Muscle layer of colon (tissue), 2 donors: ENCODE measurements around the gene NSMF.
A peak's percentile ranks its signal among the peaks of the same experiment; 100 is the strongest.

Source experiments
- H3K27ac ChIP-seq: one replicate; pipeline ENCODE4 v1.7.0; 2013; ENCODE audit warnings: low read depth, mild to moderate bottlenecking, low read length, moderate library complexity
- H3K27me3 ChIP-seq, 2 donors: one replicate each; pipeline ENCODE4 v1.7.0; 2013; ENCODE audit warnings: low read length in 2 of 2, mild to moderate bottlenecking in 2 of 2; ENCODE audit not compliant: insufficient read depth in 2 of 2, control insufficient read depth in 1 of 2
- H3K36me3 ChIP-seq: one replicate; pipeline ENCODE4 v1.7.0; 2013; ENCODE audit warnings: mild to moderate bottlenecking, low read length; ENCODE audit not compliant: insufficient read depth
- H3K4me1 ChIP-seq: one replicate; pipeline ENCODE4 v1.7.0; 2013; ENCODE audit warnings: mild to moderate bottlenecking, low read length; ENCODE audit not compliant: insufficient read depth
- H3K4me3 ChIP-seq, 2 donors: one replicate each; pipeline ENCODE4 v1.7.0; 2013; ENCODE audit warnings: low read length in 2 of 2, low read depth in 1 of 2, mild to moderate bottlenecking in 1 of 2, moderate library complexity in 1 of 2
- H3K9ac ChIP-seq: one replicate; pipeline ENCODE4 v1.7.0; 2013; ENCODE audit warnings: low read length
- H3K9me3 ChIP-seq: one replicate; pipeline ENCODE4 v1.7.0; 2013; ENCODE audit warnings: mild to moderate bottlenecking, low read length
- donor health status: abdominal sarcoma.
- donor health status: Adenocarcinoma of cecum.

Gene NSMF

DNA sequence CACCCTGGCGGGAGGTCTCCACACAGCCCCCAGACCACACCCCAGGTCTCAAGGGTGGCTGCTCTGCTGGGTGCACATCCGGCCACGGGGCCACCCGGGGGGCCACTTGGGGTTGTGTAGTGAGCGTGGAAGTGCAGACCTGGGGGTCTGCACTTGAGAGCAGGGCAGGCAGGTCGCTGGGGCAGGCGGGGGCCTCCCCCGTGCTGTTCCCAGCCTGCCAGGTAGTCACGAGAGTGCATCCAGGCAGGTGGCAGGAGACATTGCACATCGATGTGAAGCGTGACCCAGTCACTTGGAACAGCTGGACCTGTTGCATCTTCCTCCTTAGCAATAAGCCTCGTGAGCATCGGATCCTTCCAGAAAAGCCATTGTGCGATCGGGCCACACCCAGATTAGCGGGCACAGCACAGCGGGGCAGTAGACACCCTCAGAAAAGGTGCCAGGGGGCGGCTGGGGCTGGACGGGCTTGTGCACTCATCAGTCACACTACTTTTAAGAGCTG lies 13.2 kb downstream of the NSMF start:
- Histone ChIP-seq H3K9me3 (no peaks in the 10 kb centered on the region), H3K9ac (no peak overlapping the region), H3K4me1 (no peaks in the 10 kb centered on the region), H3K27me3 (peaks cover 0 to 4% of the 10 kb centered on the region in 2 donors), H3K27ac (no peak overlapping the region), H3K36me3 (no peaks in the 10 kb centered on the region), H3K4me3 (no peak overlapping the region)

DNA sequence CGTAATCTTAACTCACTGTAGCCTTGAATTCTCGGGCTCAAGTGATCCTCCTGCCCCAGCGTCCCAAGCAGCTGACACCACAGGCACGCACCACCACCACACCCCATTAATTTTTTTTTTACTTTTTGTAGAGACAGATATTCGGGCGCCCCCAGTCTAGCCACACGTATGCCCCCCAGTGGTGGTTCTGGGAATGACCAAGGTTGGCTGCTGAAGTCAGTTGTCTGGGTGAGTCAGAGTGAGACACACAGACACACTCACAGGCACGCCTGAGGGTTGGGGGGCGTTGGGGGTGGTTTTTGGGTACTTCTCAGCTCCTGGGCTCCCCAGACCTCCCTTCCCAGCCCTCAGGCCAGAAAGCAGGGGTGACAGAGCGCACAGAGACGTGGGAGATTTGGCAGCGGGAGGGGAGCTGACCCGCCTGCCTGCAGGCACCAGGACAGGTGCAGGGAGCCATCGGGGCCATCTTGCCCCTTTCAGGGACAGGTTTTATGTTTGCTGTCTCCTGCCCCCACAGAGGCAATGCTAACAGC lies 13.8 kb downstream of the NSMF start:
- H3K9ac ChIP-seq = no peak overlapping the region
- H3K27ac ChIP-seq = no peak overlapping the region
- no peak overlapping the region for H3K4me3 ChIP-seq
- peaks cover 0 to 4% of the 10 kb centered on the region in 2 donors for H3K27me3 ChIP-seq
- no peaks in the 10 kb centered on the region for H3K36me3 ChIP-seq
- no peaks in the 10 kb centered on the region for H3K4me1 ChIP-seq
- no peaks in the 10 kb centered on the region for H3K9me3 ChIP-seq

DNA sequence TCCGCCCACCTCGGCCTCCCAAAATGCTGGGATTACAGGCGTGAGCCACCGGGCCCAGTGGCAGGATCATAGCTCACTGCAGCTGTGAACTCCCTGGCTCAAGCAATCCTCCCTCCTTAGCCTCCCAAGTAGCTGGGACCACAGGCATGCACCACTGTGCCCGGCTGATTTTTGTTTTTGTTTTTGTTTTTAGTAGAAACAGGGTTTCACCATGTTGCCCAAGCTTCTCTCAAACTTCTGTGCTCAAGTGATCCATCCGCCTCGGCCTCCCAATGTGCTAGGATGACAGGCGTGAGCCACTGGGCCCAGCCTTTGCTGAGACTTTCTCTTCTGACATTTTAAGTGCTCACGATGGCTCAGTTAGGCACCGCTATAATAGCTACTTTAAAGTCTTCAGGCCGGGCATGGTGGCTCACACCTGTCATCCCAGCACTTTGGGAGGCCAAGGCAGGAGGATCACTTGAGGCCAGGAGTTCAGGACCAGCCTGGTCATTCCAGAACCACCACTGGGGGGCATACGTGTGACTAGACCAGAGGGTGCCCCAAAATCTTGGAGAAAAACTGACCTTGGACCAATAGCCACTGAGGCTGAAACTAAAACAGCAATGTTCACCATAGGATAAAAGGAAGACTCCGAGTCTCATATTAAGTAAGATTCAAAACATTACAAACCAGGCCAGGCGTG lies 14.9 kb downstream of the NSMF start:
- H3K9me3 ChIP-seq = no peaks in the 10 kb centered on the region
- H3K36me3 ChIP-seq = no peaks in the 10 kb centered on the region
- H3K9ac ChIP-seq = no peak overlapping the region
- no peak overlapping the region for H3K27ac ChIP-seq
- H3K4me3 ChIP-seq = no peak overlapping the region
- no peaks in the 10 kb centered on the region for H3K4me1 ChIP-seq
- peaks cover 0 to 7% of the 10 kb centered on the region in 2 donors for H3K27me3 ChIP-seq

DNA sequence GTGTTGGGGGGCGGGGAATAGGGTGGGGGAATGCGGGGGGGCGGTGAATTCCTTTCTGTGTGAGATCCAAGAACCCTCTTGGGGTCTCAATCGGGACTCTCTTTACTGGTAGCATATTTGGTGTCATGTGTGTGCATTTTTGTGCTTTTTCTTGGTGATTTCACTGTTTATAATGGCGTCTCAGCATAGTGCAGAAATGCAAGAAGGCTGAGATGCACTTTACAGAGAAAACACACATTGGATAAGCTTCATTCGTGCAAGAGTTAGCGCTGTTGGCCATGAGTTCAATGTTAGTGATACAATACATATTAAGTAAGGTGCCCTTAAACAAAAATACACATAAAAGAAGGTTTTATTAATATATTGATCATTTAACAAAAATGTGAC lies 17.2 kb downstream of the NSMF start:
- Histone ChIP-seq H3K9me3 (no peaks in the 10 kb centered on the region), H3K36me3 (no peaks in the 10 kb centered on the region), H3K4me3 (no peak overlapping the region), H3K9ac (no peak overlapping the region), H3K4me1 (no peaks in the 10 kb centered on the region), H3K27me3 (peaks cover 0 to 30% of the 10 kb centered on the region in 2 donors), H3K27ac (no peak overlapping the region)

DNA sequence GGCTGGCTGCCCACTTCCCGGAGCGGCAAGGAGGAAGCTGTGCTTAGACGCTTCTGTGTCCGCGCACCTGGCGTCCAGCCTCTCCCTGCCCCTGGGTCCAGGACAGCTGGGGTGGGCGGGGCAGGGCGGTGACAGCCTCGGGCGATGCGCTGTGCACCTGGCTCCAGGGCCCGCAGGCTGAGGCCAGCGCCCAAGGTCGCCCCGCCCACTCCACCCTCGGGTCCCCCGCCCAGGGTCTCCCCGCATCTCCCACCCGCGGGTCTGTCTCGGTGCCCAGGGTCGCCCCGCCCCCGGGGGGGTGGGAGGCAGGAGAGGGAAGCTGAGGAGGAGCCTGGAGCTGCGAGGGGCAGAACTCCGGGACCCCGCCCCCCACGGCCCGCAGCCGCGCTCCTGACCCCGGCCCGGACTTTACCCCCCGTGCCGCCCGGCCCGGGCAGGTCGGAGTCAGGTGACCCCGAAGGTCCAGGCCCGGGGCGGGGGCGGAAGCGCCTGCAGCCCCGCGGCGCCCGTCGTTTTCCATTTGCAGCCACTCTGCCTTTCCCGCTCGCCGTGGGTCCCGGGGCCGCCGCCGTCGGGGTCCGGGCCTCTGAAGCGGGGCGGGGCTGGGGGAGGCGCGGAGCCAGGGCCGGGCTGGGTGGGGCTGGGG lies 17.7 kb downstream of the NSMF start, which contains the start of gene ENTPD8:
TSS of gene ENTPD8 (minus strand) at position 69 of the 646 bp plus-strand sequence. CDS start 3,072 bp downstream, outside the sequence.
- H3K4me1 ChIP-seq = no peaks in the 10 kb centered on the region
- peak within 1 kb of the TSS in 1 of 2 donors; percentile 20 for H3K4me3 ChIP-seq
- no peak within 1 kb of the TSS for H3K9ac ChIP-seq
- H3K9me3 ChIP-seq = no peaks in the 10 kb centered on the region
- H3K27ac ChIP-seq = no peak within 1 kb of the TSS
- peaks cover 0 to 30% of the 10 kb centered on the region in 2 donors for H3K27me3 ChIP-seq
- H3K36me3 ChIP-seq = no peaks in the 10 kb centered on the region

DNA sequence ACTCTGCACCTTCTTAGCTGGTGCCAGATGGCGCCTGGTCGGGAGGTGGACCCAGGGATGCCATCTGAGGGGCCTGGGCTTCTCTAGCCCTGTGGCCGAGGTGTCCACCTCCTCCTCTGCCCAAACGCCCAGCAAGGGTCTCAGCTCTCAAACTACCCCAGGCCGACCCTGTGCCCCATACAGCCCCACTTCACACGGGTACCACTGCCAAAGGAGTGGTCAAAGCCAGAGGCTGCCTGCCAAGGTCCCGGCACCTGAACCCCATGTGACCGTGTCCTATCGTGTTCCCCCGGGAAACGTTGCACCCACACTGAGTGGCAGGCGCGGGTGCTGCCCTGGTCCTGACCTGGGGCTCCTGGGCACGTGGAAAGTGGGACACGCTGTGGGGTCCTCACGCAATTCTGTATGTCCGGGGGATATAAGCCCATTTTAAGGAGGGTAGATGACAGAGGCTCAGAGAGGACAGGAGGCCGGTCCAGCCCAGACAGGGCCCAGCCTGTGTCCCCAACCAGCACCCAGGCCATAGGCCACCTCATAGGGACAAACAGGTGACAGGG lies 19.9 kb downstream of the NSMF start:
- peaks cover 0 to 29% of the 10 kb centered on the region in 2 donors for H3K27me3 ChIP-seq
- no peak overlapping the region for H3K4me3 ChIP-seq
- H3K27ac ChIP-seq = no peak overlapping the region
- no peaks in the 10 kb centered on the region for H3K4me1 ChIP-seq
- no peak overlapping the region for H3K9ac ChIP-seq
- H3K36me3 ChIP-seq = no peaks in the 10 kb centered on the region
- no peaks in the 10 kb centered on the region for H3K9me3 ChIP-seq

DNA sequence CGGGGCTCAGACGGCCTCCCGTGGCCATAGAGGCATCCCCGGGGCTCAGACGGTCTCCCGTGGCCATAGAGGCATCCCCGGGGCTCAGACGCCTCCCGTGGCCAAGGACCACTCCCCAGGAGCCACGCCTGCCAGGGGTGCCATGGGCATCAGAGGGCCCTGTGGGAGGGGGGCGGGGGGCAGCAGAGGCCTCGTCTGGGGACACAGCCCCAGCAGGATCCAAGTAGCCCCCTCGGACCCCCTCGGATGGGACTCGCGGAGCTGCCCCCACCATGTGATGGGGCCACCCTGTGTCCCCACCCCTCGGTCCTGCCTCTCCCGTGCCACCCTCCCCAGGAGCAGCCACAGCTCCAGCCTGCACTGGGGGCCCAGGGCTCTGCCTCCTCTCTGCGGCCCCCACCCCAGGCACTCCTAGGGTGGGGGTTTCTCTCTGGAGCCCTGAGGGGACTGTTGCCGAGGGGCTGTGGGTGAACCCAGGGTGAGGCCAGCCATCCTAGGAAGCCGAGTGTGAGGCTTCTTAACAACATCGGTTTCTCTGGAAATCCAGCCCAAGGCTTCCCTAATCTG lies 20.5 kb downstream of the NSMF start:
- H3K27me3 ChIP-seq = peaks cover 0 to 26% of the 10 kb centered on the region in 2 donors
- H3K9me3 ChIP-seq = no peaks in the 10 kb centered on the region
- no peak overlapping the region for H3K4me3 ChIP-seq
- H3K36me3 ChIP-seq = no peaks in the 10 kb centered on the region
- no peaks in the 10 kb centered on the region for H3K4me1 ChIP-seq
- H3K9ac ChIP-seq = no peak overlapping the region
- no peak overlapping the region for H3K27ac ChIP-seq

DNA sequence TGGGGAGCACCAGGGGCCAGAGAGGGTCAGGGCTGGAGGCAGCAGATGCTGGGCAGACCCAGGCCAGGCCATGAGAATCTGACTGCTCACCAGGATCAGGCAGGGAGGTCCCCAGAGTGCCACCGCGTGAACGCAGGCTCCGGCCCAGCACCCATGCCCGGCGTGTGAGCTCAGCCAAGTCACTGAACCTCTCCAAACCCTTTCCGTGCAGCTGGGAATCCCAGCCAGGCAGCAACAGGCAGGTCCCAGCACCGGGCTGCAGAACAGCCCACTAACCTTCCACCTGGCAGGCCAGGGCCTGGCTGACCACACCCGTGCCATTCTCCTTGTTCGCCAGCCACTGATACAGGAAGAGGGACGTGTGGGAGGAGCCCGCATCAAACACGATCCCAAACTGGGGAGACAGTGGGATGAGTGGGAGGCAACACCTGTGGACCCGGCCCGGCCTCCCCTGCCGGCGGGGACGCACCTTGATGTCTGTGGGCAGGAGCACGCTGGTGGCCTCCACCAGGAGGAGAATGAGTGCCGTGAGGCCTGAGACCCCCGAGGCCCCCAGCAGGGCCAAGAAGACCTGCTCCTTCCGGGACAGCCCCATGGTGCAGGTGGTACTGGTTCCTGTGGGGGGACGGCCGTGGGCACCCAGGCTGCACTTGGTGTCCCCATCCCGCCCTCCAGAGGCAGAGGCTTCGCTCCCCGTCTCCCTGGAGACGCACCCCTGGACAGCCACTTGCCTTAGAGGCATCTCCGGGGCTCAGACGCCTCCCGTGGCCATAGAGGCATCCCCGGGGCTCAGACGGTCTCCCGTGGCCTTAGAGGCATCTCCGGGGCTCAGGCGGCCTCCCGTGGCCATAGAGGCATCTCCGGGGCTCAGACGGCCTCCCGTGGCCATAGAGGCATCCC lies 21.2 kb downstream of the NSMF start:
- no peak overlapping the region for H3K27ac ChIP-seq
- no peak overlapping the region for H3K4me3 ChIP-seq
- H3K9ac ChIP-seq = no peak overlapping the region
- H3K27me3 ChIP-seq = peaks cover 0 to 26% of the 10 kb centered on the region in 2 donors
- H3K36me3 ChIP-seq = no peaks in the 10 kb centered on the region
- no peaks in the 10 kb centered on the region for H3K4me1 ChIP-seq
- no peaks in the 10 kb centered on the region for H3K9me3 ChIP-seq

DNA sequence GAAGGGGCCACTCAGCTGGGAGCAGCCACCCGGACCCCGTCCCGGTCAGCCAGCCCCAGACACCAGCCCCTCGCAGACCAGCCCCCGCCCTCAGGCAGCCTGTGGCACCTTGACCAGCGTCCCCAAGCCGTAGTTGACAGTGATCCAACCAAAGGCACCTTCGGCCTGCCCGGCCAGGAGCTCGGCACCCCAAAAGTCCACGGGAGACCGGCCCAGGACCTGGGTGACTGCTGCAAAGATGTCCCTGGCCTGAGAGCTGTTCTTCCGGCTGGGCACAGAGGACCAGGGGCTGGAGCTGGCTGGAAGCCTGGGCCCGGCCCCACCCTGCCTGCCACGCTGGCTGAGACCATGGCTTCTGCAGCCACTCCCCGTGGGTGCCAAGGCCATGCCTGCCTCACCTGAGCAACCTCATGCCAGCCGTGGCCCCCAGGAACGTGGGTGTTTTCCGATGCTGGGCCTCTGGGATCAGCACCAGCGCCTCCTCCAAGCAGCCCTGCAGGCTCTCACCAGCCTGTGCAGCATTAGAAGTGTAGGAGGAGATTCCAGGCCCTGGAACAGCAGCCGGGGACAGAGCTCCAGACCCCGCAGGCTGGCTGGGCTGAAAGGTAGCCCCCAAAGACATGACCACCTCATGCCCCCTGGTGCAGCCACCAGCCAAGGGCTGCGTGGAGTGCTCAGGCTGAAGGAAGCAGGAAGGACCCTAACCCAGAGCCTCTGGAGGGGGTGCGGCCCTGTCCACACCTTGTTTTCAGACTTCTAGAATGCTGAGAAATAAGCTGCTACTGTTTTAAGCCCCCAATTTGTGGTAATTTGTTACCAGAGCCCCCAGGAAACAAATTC lies 22.2 kb downstream of the NSMF start:
- peaks cover 0 to 26% of the 10 kb centered on the region in 2 donors for H3K27me3 ChIP-seq
- H3K9ac ChIP-seq = no peak overlapping the region
- no peak overlapping the region for H3K4me3 ChIP-seq
- no peaks in the 10 kb centered on the region for H3K36me3 ChIP-seq
- H3K4me1 ChIP-seq = no peaks in the 10 kb centered on the region
- H3K27ac ChIP-seq = no peak overlapping the region
- no peaks in the 10 kb centered on the region for H3K9me3 ChIP-seq
